ENCODE data around the gene PLGRKT.

DNA sequence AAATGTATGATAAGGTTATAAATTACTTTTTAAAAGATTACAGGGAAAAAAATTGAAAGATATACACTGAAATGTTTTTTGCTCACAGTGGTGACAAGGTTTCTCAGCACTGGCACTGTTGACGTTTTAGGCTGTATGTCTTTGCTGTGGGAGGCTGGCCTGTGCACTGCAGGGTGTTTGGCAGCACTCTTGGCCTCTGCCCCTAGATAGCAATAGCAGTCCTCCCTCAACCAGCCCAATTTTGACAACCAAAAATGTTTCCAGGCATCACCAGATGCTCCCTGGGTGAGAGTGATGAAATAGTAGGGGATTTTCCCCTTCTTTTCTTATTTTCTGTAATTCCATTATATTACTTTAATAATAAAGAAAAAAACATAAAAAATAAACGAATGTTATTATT, 15.9 kb upstream of the PLGRKT start:
- TF ChIP-seq, protein P1, sequence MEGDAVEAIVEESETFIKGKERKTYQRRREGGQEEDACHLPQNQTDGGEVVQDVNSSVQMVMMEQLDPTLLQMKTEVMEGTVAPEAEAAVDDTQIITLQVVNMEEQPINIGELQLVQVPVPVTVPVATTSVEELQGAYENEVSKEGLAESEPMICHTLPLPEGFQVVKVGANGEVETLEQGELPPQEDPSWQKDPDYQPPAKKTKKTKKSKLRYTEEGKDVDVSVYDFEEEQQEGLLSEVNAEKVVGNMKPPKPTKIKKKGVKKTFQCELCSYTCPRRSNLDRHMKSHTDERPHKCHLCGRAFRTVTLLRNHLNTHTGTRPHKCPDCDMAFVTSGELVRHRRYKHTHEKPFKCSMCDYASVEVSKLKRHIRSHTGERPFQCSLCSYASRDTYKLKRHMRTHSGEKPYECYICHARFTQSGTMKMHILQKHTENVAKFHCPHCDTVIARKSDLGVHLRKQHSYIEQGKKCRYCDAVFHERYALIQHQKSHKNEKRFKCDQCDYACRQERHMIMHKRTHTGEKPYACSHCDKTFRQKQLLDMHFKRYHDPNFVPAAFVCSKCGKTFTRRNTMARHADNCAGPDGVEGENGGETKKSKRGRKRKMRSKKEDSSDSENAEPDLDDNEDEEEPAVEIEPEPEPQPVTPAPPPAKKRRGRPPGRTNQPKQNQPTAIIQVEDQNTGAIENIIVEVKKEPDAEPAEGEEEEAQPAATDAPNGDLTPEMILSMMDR (IDR thresholded peaks at IDR 0.05), result no peak
- TF ChIP-seq PRRX2 (CRISPR knock-in tag; IDR thresholded peaks at IDR 0.05), result no peak
